GM21528 (cell line): ENCODE data around the gene DTNBP1.

ENCODE experiments used
- ATAC-seq: cut with Tn5 transposase; IDR thresholded peaks from one replicate; pipeline ENCODE4 v1.9.1; 2021; ENCODE audit warnings: mild to moderate bottlenecking, moderate library complexity; ENCODE audit not compliant: unreplicated experiment, low FRiP score

Gene DTNBP1

DNA sequence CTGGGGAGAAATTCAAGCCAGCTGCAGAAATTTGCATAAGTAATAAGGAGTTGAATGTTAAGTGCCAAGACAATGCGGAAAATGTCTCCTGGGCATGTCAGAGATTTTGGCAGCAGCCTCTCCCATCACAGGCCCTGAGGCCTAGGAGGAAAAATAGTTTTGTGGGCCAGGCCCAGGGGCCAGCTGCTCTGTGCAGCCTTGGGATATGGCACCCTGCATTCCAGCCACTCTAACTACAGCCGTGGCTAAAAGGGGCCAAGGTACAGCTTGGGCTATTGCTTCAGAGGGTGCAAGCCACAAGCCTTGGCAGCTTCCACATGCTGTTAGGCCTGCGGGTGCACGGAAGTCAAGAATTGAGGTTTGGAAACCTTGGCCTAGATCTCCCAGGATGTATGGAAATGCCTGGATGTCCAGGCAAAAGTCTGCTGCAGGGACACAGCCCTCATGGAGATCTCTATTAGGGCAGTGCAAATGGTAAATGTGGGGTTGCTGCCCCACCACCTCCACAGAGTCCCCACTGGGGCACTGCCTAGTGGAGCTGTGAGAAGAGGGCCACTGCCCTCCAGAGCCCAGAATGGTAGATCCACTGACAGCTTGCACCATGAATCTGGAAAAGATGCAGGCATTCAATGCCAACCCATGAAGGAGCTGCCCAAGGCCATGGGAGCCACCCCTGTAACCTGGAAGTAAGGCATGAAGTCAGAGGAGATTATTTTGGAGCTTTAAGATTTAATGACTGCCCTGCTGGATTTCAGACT lies 126.5 kb downstream of the DTNBP1 start:
- ATAC-seq = no peak

DNA sequence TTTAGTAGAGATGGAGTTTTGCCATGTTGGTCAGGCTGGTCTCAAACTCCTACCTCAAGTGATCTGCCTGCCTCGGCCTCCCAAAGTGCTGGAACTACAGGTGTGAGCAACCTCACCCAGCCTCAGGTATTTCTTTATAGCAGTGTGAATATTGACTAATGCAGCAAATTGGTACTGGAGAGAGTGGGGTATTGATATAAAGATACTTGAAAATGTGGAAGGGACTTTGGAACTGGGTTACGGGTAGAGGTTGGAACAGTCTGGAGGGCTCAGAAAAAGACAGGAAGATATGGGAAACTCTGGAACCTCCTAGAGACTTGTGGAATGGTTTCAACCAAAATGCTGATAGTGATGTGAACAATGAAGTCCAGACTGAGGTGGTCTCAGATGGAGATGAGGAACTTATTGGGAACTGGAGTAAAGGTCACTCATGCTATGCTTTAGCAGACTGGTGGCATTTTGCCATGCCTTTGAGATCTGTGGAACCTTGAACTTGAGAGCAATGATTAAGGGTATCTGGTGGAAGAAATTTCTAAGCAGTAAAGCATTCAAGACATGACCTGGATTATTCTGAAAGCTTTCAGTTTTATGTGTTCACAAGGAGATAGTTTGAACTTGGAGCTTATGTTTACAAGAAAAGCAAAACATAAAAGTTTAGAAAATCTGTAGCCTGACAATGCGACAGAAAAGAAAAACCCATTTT lies 127.2 kb downstream of the DTNBP1 start:
- no peak for ATAC-seq

DNA sequence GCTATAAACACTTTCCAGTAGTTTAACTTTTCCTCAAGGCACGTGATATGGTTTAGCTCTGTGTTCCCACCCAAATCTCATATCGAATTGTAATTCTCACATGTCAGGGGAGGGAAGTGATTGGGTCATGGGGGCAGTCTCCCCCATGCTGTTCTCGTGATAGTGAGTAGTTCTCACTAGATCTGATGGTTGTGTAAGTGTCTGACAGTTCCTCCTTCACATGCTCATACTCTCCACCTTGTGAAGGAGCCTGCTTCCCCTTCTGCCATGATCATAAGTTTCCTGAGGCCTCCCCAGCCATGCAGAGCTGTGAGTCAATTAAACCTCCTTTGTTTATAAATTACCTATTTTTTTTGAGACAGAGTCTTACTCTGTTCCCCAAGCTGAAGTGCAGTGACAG lies 127.9 kb downstream of the DTNBP1 start:
- no peak for ATAC-seq

DNA sequence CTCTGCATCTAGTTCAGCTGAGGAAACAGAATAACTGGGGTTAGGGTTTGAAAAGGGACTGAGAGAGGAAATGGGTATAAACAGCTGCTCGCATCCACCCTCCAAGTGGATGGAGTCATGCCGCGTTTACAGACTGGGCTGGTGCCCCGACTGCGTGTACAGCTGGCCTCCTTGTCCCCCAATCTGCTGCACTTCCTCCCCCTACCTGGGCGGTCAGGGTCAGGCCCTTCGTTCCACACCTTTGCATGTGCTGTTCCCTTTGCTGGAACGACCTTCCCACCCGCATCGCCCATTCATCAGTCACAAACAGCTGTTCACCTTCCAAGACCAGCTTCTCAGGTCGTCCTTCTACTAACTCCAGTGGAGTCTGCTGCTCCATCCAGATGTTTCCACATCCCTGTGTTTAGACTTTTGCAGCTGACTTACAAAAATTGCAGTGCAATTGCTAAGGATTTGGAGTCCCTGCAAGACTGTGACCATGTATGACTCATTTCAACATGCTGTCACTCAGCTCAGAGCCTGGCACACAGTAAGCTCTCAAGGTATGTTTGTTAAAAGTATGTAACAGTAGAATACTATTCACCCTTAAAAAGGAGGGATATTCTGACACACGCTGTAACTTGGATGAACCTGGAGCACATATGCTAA lies 129.3 kb downstream of the DTNBP1 start:
- ATAC-seq = no peak

DNA sequence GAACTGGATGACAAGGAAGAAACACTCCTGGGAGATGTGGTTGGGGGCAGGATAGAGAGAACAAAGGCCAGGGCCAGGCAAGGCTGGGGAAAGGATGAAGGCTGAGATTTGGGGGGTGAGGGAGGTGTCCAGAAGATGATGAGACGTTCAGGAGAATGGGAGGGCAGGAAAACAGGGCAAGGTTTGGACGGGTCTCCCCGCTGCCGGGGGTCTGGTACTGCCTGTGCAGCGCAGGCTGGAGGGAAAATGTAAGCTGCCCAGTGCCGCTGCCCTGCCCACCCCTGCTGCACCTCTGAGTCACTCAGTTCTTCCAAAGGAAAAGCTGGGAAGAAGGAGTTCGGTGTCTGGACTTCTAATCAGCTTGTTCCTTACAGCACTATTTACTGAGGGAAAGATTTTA lies 130.9 kb downstream of the DTNBP1 start:
- no peak for ATAC-seq

DNA sequence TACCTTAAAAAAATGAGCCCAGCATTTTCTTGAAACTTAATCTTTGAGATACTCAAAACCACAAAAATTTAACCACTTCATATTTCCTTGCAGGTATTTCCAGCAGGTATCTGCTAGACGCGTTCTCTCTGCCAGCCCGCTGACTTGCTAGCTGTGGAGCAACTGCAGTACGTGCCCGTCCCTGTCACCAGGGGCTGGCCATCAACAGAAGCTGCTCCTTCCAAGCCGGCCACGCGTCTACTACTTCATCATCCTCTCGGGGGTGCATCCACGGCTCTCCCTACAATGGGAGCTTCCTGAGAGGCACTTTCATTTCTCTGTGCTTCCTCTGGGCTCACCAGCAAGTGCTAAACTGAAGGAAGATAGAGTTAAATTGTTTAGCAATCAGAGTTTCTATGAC lies 132.4 kb downstream of the DTNBP1 start:
- no peak for ATAC-seq

DNA sequence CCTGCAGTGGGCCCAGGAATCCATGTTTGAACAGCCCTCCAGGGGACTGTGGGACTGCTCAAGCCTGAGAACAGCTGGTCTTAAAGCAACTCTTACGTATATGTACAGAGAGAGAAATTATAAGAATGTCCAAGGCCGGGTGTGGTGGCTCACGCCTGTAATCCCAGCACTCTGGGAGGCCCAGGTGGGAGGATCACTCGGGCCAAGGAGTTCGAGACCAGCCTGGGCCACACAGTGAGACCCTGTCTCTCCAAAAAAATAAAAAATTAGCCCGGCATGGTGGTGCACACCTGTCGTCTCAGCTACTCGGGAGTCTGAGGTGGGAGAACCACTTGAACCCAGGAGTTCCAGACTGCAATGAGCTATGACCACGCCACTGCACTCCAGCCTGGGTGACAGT lies 134.0 kb downstream of the DTNBP1 start:
- no peak for ATAC-seq

DNA sequence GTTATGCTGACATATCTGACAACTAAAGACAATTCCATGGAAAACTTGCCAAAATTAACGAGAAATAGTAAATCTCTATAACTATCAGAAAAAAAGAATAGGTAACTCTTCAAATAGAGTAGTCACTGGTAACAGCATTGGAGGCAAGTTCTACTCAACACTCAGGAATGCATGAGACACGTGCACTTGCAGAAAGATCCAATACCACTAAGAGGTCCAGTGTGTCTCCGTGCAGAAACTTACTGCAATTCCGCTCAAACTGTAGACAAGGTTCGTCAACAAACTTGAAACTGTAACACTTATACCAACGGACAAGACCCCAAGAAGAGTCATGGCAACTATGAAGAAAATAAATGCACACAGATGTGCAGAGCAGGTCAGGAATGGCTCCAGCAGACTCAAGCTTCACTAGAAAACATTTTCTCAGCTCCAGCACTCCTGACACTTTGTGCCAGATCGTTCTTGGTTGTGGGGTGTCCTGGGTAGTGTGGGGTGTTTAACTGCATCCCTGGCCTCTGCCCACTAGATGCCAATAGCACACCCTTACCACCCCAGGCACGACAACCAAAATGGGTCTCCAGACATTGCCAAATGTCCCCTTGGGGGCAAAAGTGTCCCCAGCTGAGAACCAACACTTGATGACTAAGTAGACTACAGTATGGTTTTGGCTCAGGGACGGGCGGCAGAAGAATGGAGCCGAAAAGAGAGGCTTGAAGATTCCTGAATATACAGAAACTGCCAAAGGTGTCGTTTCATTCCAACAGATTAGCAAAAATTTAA lies 134.8 kb downstream of the DTNBP1 start:
- ATAC-seq = no peak

DNA sequence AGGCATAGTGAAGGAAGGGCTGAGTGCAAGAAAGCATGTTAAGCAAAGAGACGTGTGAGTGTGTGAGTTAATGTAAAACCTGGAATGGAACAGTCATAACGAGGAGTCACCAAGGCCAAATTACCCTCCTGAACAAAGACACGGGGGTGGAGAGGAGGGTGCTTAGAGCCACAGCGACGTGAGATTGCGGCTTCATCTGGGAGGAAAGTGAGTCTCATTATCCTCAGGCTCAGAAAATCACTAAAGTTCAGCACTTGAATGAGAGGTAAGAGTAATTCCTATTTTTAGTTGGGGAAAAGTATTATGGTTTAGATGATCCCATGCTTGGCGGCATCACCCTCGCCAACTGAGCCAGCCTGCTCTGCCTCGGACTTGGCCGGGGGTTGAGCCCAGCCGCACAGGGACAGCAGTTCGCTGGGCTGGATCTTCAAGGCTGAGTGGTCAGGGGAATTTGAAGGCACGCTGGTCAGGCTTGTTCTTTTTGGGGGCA lies 136.6 kb downstream of the DTNBP1 start:
- ATAC-seq = no peak

DNA sequence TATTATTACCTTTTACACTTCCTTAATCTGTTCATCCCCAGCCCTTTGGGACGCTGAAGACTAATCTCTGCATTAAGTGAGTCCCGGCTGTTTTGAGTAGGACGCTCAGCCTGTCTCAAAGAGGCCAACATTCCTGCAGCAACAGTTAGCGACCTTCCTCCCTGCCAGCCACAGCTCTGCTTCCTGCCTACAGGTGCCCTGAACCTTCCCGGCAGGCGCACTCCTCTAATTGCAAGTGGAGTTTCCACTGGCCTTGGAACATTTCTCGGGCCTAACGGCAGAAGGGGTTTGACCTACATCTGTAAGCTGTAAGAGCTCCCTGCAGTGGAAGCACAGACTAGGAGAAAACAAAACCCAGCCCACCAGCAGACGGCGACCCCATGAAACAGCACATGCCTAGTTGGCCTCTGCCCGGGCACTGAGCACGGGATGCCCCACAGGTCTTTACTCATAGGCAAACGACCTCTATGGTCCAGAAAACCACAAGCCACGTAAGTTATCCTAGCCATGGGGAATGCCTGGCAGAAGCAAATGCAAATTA lies 137.9 kb downstream of the DTNBP1 start:
- ATAC-seq = no peak

DNA sequence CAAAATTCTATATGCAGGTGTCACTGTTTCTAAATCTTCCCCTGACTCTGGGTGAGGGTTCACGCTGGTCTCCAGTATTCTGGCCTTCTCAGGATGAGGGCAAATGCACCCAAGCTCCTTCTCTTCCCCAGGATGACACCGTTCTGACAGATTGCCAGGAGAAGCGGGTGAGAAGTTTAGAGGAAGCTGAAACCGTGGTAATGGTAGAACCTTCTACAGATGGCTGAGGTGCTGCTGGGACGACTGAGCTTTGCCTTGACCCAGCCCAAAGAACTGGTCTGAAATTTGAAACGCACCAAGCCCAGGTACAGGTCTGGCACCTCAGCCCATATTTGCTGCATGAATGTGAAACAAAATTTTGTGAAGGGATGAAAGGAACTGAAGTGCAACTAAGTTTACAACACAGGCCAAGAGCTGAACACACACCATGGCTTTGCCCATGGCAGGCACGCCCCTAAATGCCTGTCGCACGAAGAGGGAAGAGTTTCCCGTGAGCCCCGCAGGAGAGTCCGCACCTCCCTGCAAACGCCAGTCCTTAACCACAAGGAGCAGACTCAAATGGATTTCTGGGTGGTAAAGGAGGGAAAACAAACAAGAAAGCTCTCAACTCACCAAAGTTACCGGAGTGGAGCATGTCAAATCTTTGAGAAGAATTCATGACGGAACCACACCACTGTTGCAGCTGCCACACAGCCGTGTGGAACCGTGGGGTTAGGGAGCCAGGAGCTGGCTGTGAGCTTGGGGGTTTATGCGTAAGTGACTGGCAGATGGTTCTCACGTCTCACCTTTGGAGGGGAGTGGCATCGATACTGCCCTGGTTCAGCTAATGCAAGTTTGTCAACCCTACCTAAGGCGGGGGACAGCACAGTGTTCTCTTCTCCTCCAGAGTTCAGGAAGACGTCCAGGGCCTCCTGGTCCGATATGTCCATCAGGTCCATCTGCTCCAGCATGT lies 138.9 kb downstream of the DTNBP1 start:
- no peak for ATAC-seq

DNA sequence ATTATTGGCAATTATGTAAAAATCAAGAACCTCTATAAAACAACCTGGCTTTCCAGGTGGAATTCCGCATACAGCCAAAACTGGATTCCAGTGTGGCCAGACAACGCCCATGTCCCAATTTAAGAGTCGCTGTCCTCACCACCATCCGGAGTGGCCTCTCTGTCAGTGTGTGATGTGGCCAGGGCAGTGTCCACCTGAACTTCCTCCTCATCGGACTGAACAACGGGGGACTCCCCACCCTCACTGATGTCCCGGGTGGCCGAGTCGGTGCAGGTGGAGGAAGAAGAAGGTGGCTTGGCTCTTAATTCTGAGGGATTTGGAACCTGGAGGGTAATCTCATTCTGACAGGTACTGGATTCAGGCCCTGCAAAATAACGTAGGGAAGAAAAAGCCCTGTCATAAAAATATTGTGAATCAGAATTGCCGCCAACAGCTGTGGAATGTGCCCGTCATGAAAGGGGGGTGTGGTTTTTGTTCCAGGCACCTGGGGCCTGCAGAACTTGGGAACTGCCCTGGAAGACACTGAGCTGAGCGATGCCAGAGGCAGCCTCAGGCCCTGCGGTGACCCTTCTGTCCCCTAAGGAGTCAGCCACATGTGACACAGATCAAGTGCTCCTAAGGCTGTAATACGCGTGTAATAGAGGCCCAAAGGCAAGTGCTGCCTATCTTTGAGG lies 139.8 kb downstream of the DTNBP1 start:
- ATAC-seq = no peak

DNA sequence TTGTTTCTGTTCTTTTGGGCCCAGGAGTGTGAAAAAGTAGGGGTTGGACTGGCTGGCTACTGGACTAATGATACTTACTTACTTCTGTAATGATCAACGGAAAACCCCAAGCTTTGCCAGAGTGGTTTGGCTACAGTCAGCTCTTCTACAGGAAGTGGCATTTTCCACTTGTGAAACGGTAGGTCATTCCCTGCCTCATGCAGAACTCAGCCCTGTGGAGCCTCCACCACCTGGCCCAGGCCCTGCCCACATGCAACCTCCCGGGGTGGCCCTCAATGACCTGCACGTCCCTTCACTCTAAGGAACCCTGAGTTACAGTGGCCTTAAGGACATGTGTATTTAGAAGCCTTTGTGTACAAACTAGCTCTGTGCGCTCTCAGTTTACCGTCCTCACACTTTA lies 140.4 kb downstream of the DTNBP1 start:
- no peak for ATAC-seq

DNA sequence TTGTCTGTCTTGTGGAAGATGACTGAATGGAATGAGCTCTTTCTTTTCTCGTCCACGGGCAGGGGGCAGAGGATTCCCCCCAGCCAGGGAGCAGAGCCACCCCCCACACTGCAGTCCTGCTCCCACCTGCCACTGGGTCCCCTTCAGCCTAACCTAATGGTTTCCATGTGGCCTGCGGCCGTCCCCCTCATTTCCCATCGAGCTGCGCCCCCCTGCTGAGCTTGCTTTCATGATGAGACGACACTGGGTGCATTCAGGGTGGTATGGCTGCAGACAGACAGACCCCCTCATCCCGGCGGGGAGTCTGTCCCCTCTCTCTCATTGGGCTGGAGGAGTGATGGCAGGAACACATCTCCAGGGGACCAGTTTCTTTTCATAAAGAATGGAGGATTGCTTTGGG lies 140.8 kb downstream of the DTNBP1 start:
- no peak for ATAC-seq

DNA sequence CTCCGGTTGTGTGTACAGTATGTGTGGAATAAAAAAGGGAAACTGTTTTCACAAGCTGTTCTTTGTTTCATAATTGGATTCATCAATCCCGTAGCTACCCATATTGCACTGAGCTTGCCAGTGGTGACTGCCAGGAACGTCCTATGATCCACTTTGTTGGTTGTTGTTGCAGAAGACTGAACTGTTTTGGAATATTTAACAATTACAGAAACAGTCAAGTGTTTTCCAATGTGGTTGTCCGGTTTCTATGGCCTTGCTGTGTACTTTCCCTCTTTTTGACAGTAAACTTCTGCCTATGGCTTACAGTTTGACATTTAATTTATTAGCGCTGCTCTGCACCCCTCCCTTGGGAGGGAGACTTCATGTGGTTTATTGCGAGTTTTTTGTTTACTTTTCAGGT lies 141.2 kb downstream of the DTNBP1 start:
- ATAC-seq = no peak

DNA sequence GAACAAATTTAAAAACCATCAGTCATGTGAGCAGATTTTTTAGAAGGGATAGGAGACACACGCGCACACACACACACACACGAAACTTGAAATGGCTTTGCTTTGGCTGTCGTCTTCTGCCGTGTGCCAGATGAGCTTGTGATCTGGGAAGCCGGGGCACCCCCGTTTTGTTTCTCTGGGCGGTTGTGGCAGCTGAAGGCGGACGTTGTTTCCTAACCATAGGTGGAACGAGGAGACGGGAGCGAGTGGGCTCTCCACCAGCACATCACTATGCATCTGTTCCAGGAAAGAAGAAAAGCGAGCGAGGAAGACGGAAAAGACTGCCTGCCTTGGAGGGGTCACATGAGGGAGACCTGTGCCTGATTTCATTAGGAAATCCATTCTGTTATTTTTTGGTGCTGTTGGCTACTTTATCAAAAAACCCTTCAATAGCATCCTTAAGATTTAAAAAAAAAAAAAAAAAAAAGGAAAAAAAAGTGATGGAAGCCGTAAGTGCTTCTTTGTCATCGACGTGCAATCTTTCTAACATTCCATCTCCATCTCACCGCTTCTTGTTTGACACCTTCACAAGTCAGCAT lies 142.1 kb downstream of the DTNBP1 start:
- no peak for ATAC-seq

DNA sequence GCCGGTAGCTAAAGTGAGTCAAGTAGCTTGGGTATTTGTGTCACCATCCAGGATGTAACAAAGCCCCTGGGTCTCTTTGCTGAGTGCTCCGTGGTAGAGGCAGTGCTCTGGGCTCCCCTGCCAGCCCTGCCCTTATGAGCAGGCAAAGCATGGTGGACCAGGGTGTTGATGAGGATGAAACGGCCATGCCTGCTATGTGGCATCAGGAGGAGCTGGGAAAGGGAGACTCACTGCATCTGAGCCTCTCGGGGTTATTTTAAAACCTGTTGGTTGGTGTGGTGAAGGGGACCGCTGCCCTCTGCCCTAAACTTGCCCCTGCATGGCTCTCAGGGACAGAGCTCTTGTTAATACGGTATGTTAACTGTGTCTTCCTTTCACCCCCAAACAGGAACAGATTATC lies 143.1 kb downstream of the DTNBP1 start:
- ATAC-seq = no peak

DNA sequence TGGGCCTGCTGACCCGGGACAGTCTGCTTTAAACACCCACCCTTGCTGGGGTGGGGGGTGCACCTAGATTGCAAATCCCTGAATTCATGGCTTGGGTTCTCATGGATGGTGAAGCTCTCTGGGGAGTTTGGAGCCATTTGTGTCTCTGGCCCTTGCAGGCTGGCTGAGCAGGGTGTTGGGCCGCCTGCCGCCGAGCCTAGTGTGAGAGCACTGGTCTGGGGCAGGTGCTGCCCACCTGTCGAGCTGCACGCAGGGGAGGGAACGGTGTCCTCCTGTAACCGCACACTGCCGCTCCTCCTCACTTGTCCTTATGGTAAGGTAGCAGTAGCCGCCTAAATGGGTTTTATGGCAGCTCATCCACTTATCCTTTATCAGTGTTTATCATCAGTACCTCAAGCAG lies 143.9 kb downstream of the DTNBP1 start:
- no peak for ATAC-seq

DNA sequence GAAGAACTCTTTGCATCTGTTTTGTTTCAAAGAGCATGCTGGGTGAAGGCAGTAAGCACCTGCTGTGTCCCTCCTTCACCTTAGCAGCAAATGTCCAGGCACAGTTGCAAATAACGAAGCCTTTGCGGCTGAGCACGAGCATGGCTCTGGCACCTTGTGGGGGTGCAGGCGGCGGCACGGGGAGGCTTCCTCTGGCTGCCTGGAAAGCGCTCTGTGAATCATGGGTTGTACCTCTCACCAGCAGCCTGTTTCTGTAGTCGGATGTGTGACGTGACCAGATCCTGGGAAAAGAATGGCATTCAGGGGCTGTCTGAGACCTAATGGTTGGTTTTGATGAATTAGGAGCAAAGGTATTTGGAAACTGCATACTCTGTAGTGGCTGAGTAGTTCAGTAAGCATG lies 144.8 kb downstream of the DTNBP1 start:
- no peak for ATAC-seq
